AG09309 (cell line): ENCODE data around the gene MSS51.

Experiments
- DNase-seq: peaks from one replicate; pipeline ENCODE4 v3.0.0-alpha.2; 2010; ENCODE audit warnings: low read depth
- H3K4me3 ChIP-seq: 2 replicates; pipeline ENCODE4 v1.5.1; 2011; ENCODE audit warnings: mild to moderate bottlenecking, low read depth, low read length, moderate library complexity; ENCODE audit not compliant: control insufficient read depth
- TF ChIP-seq, protein P1 (sequence below): IDR thresholded peaks from 2 replicates; pipeline ENCODE4 v1.5.1; 2011; ENCODE audit warnings: mild to moderate bottlenecking, low read depth, low read length, inconsistent platforms; ENCODE audit not compliant: insufficient read depth, control insufficient read depth; ENCODE audit errors: missing control alignments

Gene MSS51

DNA sequence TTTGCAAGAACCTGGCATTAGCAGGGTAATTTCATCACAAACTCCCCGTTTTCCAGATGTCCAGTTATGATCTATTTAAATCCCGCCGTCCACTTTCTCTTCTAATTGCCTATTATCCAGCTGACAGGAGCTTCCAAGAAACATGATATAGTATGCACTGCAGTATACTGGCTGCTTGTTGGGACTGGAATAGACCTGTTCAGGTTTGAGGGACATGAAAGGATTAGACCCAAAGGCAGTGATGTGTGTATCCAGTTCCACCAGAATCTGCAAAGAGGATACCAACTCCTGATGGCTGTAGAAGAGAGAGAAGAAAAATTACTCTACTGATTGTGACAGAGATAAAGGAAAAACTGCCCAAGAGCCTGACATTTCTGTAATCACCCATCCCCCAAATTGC lies 8.9 kb downstream of the MSS51 start:
- H3K4me3 ChIP-seq = no peak overlapping the region
- TF ChIP-seq, protein P1, sequence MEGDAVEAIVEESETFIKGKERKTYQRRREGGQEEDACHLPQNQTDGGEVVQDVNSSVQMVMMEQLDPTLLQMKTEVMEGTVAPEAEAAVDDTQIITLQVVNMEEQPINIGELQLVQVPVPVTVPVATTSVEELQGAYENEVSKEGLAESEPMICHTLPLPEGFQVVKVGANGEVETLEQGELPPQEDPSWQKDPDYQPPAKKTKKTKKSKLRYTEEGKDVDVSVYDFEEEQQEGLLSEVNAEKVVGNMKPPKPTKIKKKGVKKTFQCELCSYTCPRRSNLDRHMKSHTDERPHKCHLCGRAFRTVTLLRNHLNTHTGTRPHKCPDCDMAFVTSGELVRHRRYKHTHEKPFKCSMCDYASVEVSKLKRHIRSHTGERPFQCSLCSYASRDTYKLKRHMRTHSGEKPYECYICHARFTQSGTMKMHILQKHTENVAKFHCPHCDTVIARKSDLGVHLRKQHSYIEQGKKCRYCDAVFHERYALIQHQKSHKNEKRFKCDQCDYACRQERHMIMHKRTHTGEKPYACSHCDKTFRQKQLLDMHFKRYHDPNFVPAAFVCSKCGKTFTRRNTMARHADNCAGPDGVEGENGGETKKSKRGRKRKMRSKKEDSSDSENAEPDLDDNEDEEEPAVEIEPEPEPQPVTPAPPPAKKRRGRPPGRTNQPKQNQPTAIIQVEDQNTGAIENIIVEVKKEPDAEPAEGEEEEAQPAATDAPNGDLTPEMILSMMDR = no peak
- no peak for DNase-seq

GRCh38 chr10:73423309-73423708 lies 10.1 kb downstream of the MSS51 start:
- DNase-seq = no peak
- TF ChIP-seq, protein P1 = no peak
- H3K4me3 ChIP-seq = no peak overlapping the region

GRCh38 chr10:73416571-73416970 lies 16.8 kb downstream of the MSS51 start:
- DNase-seq = no peak
- no peak overlapping the region for H3K4me3 ChIP-seq
- TF ChIP-seq, protein P1 = no peak

DNA sequence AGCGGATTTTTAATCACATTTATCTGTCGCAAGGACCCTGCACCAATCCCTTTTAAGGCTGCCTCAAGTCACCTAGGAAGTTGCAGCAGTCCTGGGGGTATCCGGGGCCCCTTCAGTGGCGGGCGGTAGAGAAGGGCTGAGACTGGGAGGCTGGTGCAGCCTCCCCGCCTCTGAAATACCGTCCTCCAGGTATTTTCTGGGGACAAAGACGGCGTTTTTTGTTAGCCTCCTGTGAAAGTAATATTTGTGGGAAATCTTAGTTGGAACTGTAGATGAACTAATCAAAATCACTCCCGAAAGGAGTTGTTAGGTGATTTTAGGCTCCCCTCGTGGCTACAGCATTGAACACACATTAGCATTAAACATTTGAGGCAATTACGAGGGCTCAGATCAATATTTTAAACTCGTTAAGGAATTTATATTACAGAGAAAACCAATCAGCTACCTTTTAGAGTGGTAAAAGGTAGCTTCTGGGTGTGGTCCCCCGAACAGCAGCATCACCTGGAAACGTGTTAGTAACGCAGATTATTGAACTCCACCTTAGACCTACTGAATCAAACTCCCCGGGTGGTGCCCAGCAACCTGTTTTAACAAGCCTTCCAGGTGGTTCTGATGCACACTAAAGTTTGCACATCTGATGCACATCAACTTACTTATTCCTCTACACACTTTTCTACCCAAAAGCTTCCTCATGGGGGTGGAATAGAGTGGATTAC lies 19.0 kb downstream of the MSS51 start:
- TF ChIP-seq, protein P1 = no peak
- no peak for DNase-seq
- H3K4me3 ChIP-seq = peak overlapping the region; percentile 96

DNA sequence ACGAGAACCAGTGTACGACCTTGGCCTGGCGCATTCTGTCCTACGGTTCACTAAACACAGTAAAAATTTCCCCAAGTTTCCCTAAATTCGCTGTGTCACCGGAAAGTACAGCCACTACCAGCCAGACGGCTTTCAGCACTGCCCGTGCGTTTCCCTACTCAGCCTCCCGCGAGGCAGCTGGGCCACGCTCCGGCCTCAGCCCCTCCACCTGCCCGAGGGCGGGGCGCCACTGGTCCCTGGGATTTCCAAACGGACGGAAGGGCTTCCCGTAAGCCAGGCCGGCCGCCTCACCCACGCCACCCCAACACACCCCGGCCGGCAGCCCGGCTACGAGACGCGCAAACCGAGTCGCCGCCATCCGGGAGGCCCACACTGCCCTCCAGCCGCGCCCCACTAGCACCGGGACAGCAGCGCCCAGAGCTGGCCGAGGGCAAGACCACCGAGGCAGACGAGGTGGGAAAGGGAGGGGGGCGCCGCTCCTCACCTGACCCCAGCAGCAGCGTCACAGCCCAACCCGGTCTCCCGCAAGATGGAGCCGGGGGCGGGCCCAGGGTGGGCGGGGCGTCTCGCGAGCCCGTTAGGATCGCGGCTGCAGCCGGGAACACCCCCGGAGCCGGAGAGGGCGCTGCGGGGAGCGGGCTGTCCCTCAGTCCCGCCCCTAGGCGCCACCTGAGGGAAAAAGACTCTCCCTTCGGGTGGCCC lies 19.7 kb downstream of the MSS51 start, which contains the start of gene ANXA7:
Gene ANXA7 (minus strand): TSS at position 531 of the 702 bp plus-strand sequence. CDS start 13,202 bp downstream, outside the sequence.
- DNase-seq = peak; percentile 18
- TF ChIP-seq, protein P1 = no peak
- H3K4me3 ChIP-seq = peak within 1 kb of the TSS; percentile 96

DNA sequence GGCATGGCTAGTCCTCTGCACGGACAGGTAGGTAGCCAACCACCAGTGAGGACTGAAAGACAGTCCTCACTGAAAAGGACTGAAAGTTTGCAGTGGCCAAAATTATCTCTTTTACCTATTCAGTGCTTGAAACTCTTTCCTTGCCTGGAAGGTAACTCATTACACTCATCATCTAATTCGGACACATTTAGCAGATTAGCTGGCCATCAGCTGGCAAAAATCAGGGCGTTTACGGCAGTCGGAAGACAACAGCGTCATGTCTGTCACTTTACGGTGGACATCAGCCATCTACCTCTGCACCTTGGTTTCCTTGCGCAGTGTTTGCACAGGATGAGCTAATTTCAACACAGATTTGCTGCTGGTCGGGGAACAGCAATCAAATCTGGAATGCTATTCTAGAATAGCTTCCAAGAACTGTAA lies 20.2 kb downstream of the MSS51 start:
- DNase-seq = no peak
- H3K4me3 ChIP-seq = peak overlapping the region; percentile 96
- TF ChIP-seq, protein P1 = no peak

DNA sequence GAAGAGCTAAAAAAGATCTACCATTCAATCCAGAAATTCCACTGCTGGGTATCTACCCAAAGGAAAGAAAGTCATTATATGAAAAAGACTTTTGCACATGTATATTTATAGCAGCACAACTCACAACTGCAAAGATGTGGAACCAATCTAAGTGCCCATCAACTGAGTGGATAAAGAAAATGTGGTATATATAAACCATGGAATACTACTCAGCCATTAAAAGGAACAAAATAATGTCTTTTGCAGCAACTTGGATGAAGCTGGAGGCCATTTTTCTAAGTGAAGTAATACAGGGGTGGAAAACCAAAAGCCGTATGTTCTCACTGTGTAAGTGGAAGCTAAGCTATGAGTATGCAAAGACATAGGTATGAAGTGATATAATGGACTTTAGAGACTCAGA lies 22.5 kb downstream of the MSS51 start:
- TF ChIP-seq, protein P1 = no peak
- H3K4me3 ChIP-seq = no peak overlapping the region
- no peak for DNase-seq
